Mesothelial cell of epicardium (in vitro differentiated cells): ENCODE results near the gene COL23A1. TPM values are rescaled to one million over a fixed set of nuclear protein-coding genes. Genes with fewer than 3 reads are reported as not detected.

Experiments
- DNase-seq, 2 experiments: peaks; one replicate each; pipeline ENCODE4 v3.0.0; 2021; ENCODE audit warnings: low spot score in 2 of 2; ENCODE audit not compliant: unreplicated experiment in 2 of 2
- H3K27ac Mint-ChIP-seq: 2 replicates; pipeline ENCODE4 v1.8.0; 2021; ENCODE audit warnings: mixed read lengths
- H3K27me3 Mint-ChIP-seq: 2 replicates; pipeline ENCODE4 v1.8.0; 2021; ENCODE audit warnings: low read depth, mixed read lengths
- H3K36me3 Mint-ChIP-seq: 2 replicates; pipeline ENCODE4 v1.8.0; 2021; ENCODE audit warnings: mixed read lengths
- H3K4me1 Mint-ChIP-seq: 2 replicates; pipeline ENCODE4 v1.8.0; 2021; ENCODE audit warnings: mixed read lengths
- H3K4me3 Mint-ChIP-seq: 2 replicates; pipeline ENCODE4 v1.8.0; 2021; ENCODE audit warnings: mild to moderate bottlenecking, moderate library complexity, mixed read lengths
- H3K9me3 Mint-ChIP-seq: 2 replicates; pipeline ENCODE4 v1.8.0; 2021; ENCODE audit warnings: mixed read lengths
- total RNA-seq: library from RNA; stranded (reverse); gene quantifications from 3 replicates; pipeline ENCODE4 v1.2.1, GENCODE V29; 2021
- TF ChIP-seq, protein P1 (sequence below): fragments of 200-600 bp; sonication (generic); IDR thresholded peaks from one replicate; pipeline ENCODE4 v1.5.0; 2021; ENCODE audit warnings: antibody characterized with exemption; ENCODE audit not compliant: unreplicated experiment

Gene COL23A1
- total RNA-seq, 1 donor from 2014 or later, result 13.6 TPM

DNA sequence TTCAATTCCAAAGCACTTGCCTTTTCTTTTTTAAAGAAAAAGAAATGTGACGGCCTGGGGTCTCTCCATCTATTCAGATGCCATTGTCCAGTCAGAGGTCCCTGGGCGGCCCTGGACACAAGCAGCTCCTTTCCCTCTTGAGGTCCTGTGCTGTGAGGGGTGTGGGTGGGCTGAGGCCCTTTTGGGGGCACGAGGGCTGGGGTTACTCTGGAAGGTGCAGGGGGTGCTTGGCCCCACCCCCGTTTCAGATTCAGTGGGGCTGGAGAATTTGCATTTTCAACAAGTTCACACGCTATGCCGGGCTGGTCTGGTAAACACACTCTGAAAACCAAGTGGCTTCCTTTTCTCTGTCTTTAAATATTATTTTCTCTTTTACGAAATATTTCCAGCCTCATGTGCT is 266.2 kb downstream of the COL23A1 start:
- Mint-ChIP-seq H3K4me3 (no peak overlapping the region), H3K9me3 (no peaks in the 10 kb centered on the region), H3K36me3 (no peaks in the 10 kb centered on the region), H3K27ac (no peak overlapping the region), H3K4me1 (peaks cover 26% of the 10 kb centered on the region), H3K27me3 (peaks cover 9% of the 10 kb centered on the region)
- TF ChIP-seq, protein P1, sequence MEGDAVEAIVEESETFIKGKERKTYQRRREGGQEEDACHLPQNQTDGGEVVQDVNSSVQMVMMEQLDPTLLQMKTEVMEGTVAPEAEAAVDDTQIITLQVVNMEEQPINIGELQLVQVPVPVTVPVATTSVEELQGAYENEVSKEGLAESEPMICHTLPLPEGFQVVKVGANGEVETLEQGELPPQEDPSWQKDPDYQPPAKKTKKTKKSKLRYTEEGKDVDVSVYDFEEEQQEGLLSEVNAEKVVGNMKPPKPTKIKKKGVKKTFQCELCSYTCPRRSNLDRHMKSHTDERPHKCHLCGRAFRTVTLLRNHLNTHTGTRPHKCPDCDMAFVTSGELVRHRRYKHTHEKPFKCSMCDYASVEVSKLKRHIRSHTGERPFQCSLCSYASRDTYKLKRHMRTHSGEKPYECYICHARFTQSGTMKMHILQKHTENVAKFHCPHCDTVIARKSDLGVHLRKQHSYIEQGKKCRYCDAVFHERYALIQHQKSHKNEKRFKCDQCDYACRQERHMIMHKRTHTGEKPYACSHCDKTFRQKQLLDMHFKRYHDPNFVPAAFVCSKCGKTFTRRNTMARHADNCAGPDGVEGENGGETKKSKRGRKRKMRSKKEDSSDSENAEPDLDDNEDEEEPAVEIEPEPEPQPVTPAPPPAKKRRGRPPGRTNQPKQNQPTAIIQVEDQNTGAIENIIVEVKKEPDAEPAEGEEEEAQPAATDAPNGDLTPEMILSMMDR, result no peak
- DNase-seq, result no peak

DNA sequence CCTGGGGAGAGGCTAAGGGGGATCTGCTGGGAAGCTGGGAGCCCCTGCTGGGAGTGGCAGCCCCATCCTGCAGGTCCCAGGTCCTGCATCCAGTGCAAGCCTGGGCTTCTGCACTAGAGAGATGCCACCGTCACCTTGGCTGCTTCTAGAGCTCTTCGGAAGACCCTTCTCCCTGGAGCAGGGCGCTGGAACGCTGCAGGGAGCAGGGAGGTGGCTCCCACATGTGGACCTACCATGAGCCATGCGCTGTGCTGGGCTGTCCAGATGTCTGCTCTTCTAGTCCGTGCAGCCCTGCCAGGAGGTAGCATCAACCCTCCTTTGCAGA is 266.7 kb downstream of the COL23A1 start:
- Mint-ChIP-seq H3K36me3 (no peaks in the 10 kb centered on the region), H3K4me1 (peaks cover 26% of the 10 kb centered on the region), H3K27me3 (peaks cover 9% of the 10 kb centered on the region), H3K9me3 (no peaks in the 10 kb centered on the region), H3K4me3 (no peak overlapping the region), H3K27ac (no peak overlapping the region)
- TF ChIP-seq, protein P1, result no peak
- DNase-seq, result no peak

DNA sequence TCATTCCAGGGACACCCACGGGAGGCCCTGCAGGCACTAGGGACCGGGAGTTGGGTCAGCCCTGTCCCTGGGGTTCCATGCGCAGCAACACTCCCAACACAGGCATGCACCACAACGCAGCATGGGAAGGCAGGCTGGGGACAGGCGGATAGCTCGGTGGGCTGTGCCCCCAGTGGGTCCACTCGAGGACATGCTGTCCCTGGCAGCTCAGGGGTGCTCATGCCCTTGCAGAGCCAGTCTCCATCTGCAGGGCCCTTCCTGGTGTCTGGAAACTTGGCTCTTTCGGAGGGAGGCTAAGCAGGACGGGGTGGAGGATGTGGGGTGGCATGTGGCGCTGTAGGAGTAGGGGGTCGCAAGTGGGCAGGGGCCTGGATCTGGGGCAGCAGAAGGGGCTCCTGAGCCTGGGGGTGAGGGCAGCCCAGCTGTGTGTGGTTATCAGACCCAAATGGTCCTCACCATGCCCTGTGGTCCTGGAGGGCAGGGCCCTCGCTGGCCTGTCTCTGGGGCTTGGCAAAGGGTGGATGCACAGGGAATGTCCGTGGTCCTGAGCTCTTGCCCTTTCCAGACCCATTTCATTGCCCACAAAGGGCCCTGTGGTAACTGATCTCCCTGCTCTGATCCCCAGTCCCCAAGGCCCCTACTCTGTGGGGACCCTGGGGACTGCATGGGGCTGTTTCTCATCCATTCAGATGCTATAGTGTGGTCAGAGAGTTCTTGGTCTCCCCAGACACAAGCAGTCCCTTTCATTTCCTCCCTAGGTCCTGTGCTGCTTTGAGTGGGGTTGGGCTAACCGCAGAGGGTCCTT is 267.3 kb downstream of the COL23A1 start:
- peaks cover under 1% of the 10 kb centered on the region for H3K9me3 Mint-ChIP-seq
- no peaks in the 10 kb centered on the region for H3K36me3 Mint-ChIP-seq
- peaks cover 9% of the 10 kb centered on the region for H3K27me3 Mint-ChIP-seq
- H3K4me3 Mint-ChIP-seq, result no peak overlapping the region
- DNase-seq, result peak in 1 of 2 experiments; percentile 12
- no peak overlapping the region for H3K27ac Mint-ChIP-seq
- H3K4me1 Mint-ChIP-seq, result peaks cover 24% of the 10 kb centered on the region
- TF ChIP-seq, protein P1, result no peak

DNA sequence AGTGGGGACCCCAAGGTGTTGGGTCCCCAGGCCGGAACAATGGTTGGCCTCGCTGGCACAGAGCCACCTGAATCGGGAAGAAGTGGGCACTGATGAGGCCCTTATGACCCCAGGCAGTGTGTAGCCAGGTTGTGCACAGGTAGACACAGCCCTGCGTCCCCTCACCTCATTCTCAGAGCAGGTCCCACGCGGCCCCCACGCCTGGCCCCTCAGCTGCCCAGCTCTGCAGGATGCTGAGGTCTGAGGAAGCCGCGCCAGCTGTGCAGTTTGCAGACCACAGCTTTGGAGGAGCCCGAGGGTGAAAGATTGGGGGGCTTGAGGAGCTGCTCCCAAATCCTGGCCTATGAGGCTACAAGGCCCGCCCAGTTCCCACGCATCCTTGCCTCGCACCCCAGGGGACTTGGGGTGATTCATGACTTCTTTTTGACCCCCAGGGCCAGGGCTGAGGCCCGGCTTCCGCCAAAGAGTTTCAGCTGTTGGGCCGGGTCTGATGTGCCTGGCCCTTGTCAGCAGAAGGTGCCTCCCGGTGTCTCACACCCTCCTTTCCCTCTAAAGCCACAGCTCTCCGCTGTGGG is 269.8 kb downstream of the COL23A1 start:
- TF ChIP-seq, protein P1, result no peak
- no peaks in the 10 kb centered on the region for H3K36me3 Mint-ChIP-seq
- H3K9me3 Mint-ChIP-seq, result peaks cover 7% of the 10 kb centered on the region
- peaks cover 12% of the 10 kb centered on the region for H3K4me1 Mint-ChIP-seq
- no peak overlapping the region for H3K4me3 Mint-ChIP-seq
- no peak for DNase-seq
- no peak overlapping the region for H3K27ac Mint-ChIP-seq
- peaks cover 9% of the 10 kb centered on the region for H3K27me3 Mint-ChIP-seq

DNA sequence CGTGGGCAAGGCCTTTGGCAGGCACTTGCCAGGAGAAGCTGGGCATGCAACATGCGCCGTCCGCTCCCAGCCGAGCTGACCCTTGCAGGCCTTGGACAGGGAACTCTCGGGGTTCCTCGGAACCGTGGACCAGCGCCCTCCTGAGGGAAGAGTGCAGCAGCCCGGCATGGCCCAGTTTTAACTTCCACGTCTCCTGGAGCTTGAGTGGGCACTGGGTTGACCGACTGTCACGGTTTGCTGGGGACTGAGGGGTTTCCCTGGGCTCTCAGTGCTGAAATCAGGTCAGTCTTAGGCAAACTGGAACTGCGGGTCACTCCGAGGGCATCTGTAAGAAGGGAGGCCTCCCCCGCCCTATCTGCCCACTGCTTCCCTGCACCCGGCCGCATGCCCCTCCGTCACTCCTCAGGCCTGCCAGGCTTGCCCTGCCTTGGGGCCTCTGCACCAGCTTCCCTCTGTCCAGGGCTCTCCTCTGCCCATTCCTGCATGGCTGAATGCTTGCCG is 270.6 kb downstream of the COL23A1 start:
- H3K4me1 Mint-ChIP-seq, result peaks cover 5% of the 10 kb centered on the region
- TF ChIP-seq, protein P1, result no peak
- peaks cover 3% of the 10 kb centered on the region for H3K27me3 Mint-ChIP-seq
- no peaks in the 10 kb centered on the region for H3K36me3 Mint-ChIP-seq
- peaks cover 7% of the 10 kb centered on the region for H3K9me3 Mint-ChIP-seq
- DNase-seq, result peak in 1 of 2 experiments; percentile 15
- H3K27ac Mint-ChIP-seq, result no peak overlapping the region
- H3K4me3 Mint-ChIP-seq, result no peak overlapping the region
